Effector CD8-positive, alpha-beta T cell (primary cell): Measurements from ENCODE around the gene NUDC.
"Not testable (repeated sequence)": the region's sequence is repeated elsewhere in the genome, so short reads cannot be mapped to it uniquely, and the experiment has no call there.

Experiments
- DNase-seq: peaks from one replicate; lab custom pipeline; 2025; lab: John Stamatoyannopoulos, UW

NUDC gene

GRCh38 chr1:26911399-26912146 lies 10.0 kb upstream of the NUDC start:
- DNase-seq: no peak

- DNase-seq: no peak
These were observed 9.4 kb upstream of the NUDC start for GRCh38 chr1:26912147-26912490.

GRCh38 chr1:26913389-26913753 lies 8.2 kb upstream of the NUDC start:
- no peak for DNase-seq

GRCh38 chr1:26913754-26914619 lies 7.6 kb upstream of the NUDC start, which contains the start of gene NR0B2:
NR0B2 (minus strand) TSS chr1:26913975; CDS start chr1:26913940, 35 bp downstream.
- no peak for DNase-seq

- DNase-seq: no peak
These were observed 6.2 kb upstream of the NUDC start for GRCh38 chr1:26915204-26915842.

GRCh38 chr1:26921126-26921539 lies 410 bp upstream of the NUDC start:
- DNase-seq: no peak

GRCh38 chr1:26922431-26922729 lies 837 bp downstream of the NUDC start:
- DNase-seq: no peak

- no peak for DNase-seq
These were observed 1.4 kb downstream of the NUDC start for GRCh38 chr1:26922901-26923300.

GRCh38 chr1:26923711-26924110 lies 2.2 kb downstream of the NUDC start:
- DNase-seq: no peak

- DNase-seq: no peak
These were observed 11.0 kb downstream of the NUDC start for GRCh38 chr1:26932531-26932930.

GRCh38 chr1:26936823-26937222 lies 15.3 kb downstream of the NUDC start:
- DNase-seq: no peak

- DNase-seq: no peak
These were observed 16.6 kb downstream of the NUDC start for GRCh38 chr1:26938004-26938658.

- DNase-seq: no peak
These were observed 17.1 kb downstream of the NUDC start for GRCh38 chr1:26938659-26939025.

- no peak for DNase-seq
These were observed 19.8 kb downstream of the NUDC start for GRCh38 chr1:26941311-26941710.

GRCh38 chr1:26942656-26943055 lies 21.1 kb downstream of the NUDC start:
- DNase-seq: no peak

- no peak for DNase-seq
These were observed 23.6 kb downstream of the NUDC start for GRCh38 chr1:26945138-26945537.

GRCh38 chr1:26945728-26946127 lies 24.2 kb downstream of the NUDC start:
- DNase-seq: no peak

GRCh38 chr1:26946270-26946669 lies 24.7 kb downstream of the NUDC start:
- no peak for DNase-seq

- DNase-seq: not testable (repeated sequence)
These were observed 27.1 kb downstream of the NUDC start for GRCh38 chr1:26948725-26949057.

GRCh38 chr1:26949266-26949925 lies 27.9 kb downstream of the NUDC start:
- no peak for DNase-seq

- no peak for DNase-seq
These were observed 28.4 kb downstream of the NUDC start for GRCh38 chr1:26949926-26950319.

- DNase-seq: no peak
These were observed 29.1 kb downstream of the NUDC start for GRCh38 chr1:26950602-26951001.
